ENCODE measurements around the gene PMPCA.

GRCh38 chr9:136437839-136438547, 27.5 kb downstream of the PMPCA start:
- no peak for TF ChIP-seq SP1 (IDR thresholded peaks at IDR 0.05; ENCODE audit: low read depth)
- TF ChIP-seq, protein P1, sequence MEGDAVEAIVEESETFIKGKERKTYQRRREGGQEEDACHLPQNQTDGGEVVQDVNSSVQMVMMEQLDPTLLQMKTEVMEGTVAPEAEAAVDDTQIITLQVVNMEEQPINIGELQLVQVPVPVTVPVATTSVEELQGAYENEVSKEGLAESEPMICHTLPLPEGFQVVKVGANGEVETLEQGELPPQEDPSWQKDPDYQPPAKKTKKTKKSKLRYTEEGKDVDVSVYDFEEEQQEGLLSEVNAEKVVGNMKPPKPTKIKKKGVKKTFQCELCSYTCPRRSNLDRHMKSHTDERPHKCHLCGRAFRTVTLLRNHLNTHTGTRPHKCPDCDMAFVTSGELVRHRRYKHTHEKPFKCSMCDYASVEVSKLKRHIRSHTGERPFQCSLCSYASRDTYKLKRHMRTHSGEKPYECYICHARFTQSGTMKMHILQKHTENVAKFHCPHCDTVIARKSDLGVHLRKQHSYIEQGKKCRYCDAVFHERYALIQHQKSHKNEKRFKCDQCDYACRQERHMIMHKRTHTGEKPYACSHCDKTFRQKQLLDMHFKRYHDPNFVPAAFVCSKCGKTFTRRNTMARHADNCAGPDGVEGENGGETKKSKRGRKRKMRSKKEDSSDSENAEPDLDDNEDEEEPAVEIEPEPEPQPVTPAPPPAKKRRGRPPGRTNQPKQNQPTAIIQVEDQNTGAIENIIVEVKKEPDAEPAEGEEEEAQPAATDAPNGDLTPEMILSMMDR (IDR thresholded peaks at IDR 0.05 in 2 of 3, conservative IDR thresholded peaks at IDR 0.05 in 1 of 3; ENCODE audit: borderline replicate concordance in 1 of 3, insufficient read depth in 1 of 3, low read depth in 2 of 3, low read length in 2 of 3), result no peak
- TF ChIP-seq POLR2AphosphoS5 (IDR thresholded peaks at IDR 0.05; ENCODE audit: low read depth, low read length), result no peak
